SK-N-MC (cell line): ENCODE measurements around the gene GALM.

Experiments used
- EZH2 ChIP-seq: fragments of 200-600 bp; sonication (generic); IDR thresholded peaks from one replicate; pipeline ENCODE4 v1.6.1; 2017; ENCODE audit warnings: antibody characterized with exemption
- FOXP2 ChIP-seq: optimal IDR thresholded peaks from 2 replicates; pipeline ENCODE3; 2011; ENCODE audit warnings: mild to moderate bottlenecking, moderate library complexity; ENCODE audit not compliant: insufficient read depth; ENCODE audit errors: extremely low read length, control extremely low read depth

GRCh38 chr2:38672445-38673391, 6.8 kb downstream of the GALM start:
- TF ChIP-seq FOXP2 (no peak), EZH2 (no peak)
